Liver (tissue), 9 donors: Measurements from ENCODE around the gene CDKL1. TPM values are rescaled to one million over a fixed set of nuclear protein-coding genes. Genes with fewer than 3 reads are reported as not detected.

Experiments used
- DNase-seq: peaks from one replicate; pipeline ENCODE4 v3.0.0-alpha.2; 2017; ENCODE audit warnings: low spot score
- H3K27ac ChIP-seq, 2 donors: one replicate each; pipeline ENCODE4 v1.7.0; 2013; ENCODE audit warnings: inconsistent platforms in 2 of 2, low read length in 2 of 2, control low read depth in 1 of 2, low read depth in 1 of 2, mild to moderate bottlenecking in 1 of 2
- H3K27me3 ChIP-seq, 4 donors: one replicate each; pipeline versions ENCODE4 v1.6.1 to v1.7.0; 2013; ENCODE audit warnings: low read length in 3 of 4, inconsistent platforms in 1 of 4, mild to moderate bottlenecking in 1 of 4, moderate library complexity in 1 of 4; ENCODE audit not compliant: control insufficient read depth in 4 of 4, insufficient read depth in 4 of 4
- H3K36me3 ChIP-seq, 4 donors: one replicate each; pipeline versions ENCODE4 v1.6.1 to v1.7.0; 2013; ENCODE audit warnings: low read length in 3 of 4, mild to moderate bottlenecking in 3 of 4, low read depth in 1 of 4, moderate library complexity in 1 of 4; ENCODE audit not compliant: control insufficient read depth in 4 of 4, insufficient read depth in 3 of 4
- H3K4me1 ChIP-seq, 4 donors: one replicate each; pipeline versions ENCODE4 v1.6.1 to v1.7.0; 2013; ENCODE audit warnings: low read length in 3 of 4, mild to moderate bottlenecking in 3 of 4, moderate library complexity in 1 of 4; ENCODE audit not compliant: control insufficient read depth in 4 of 4, insufficient read depth in 4 of 4
- H3K4me3 ChIP-seq, 3 donors: one replicate each; pipeline versions ENCODE4 v1.6.1 to v1.7.0; 2013; ENCODE audit warnings: low read length in 3 of 3, control low read depth in 1 of 3, low read depth in 1 of 3, mild to moderate bottlenecking in 1 of 3
- H3K9ac ChIP-seq, 2 donors: one replicate each; pipeline ENCODE4 v1.7.0; 2013; ENCODE audit warnings: low read length in 2 of 2, mild to moderate bottlenecking in 2 of 2, moderate library complexity in 2 of 2, control low read depth in 1 of 2, low read depth in 1 of 2
- H3K9me3 ChIP-seq, 4 donors: one replicate each; pipeline versions ENCODE4 v1.6.1 to v1.7.0; 2013; ENCODE audit warnings: low read length in 3 of 4; ENCODE audit not compliant: control insufficient read depth in 4 of 4
- ATF3 ChIP-seq: IDR thresholded peaks from 2 replicates; pipeline ENCODE4 v1.6.1; 2016; ENCODE audit warnings: antibody characterized with exemption
- FOXA1 ChIP-seq: IDR thresholded peaks from 2 replicates; pipeline ENCODE4 v1.6.1; 2016; ENCODE audit warnings: antibody characterized with exemption
- GABPA ChIP-seq, 2 donors: IDR thresholded peaks in 1 of 2; conservative IDR thresholded peaks in 1 of 2; 2 replicates each; pipeline ENCODE4 v1.6.1; 2016; ENCODE audit warnings: antibody characterized with exemption in 2 of 2, mild to moderate bottlenecking in 1 of 2, moderate library complexity in 1 of 2
- HNF4A ChIP-seq, 2 donors: conservative IDR thresholded peaks; 2 replicates each; pipeline ENCODE4 v1.6.1; 2016; ENCODE audit warnings: antibody characterized with exemption in 2 of 2, mild to moderate bottlenecking in 2 of 2
- HNF4G ChIP-seq: IDR thresholded peaks from 2 replicates; pipeline ENCODE4 v1.6.1; 2016; ENCODE audit warnings: antibody characterized with exemption
- MAX ChIP-seq: IDR thresholded peaks from 2 replicates; pipeline ENCODE4 v1.6.1; 2016; ENCODE audit warnings: antibody characterized with exemption
- NR2F2 ChIP-seq: IDR thresholded peaks from 2 replicates; pipeline ENCODE4 v1.6.1; 2016; ENCODE audit warnings: antibody characterized with exemption
- RAD21 ChIP-seq, 2 donors: IDR thresholded peaks; 2 replicates each; pipeline ENCODE4 v1.6.1; 2016; ENCODE audit warnings: antibody characterized with exemption in 2 of 2, mild to moderate bottlenecking in 2 of 2
- REST ChIP-seq: IDR thresholded peaks from 2 replicates; pipeline ENCODE4 v1.6.1; 2016; ENCODE audit warnings: antibody characterized with exemption, mild to moderate bottlenecking
- RXRA ChIP-seq, 2 donors: IDR thresholded peaks; 2 replicates each; pipeline ENCODE4 v1.6.1; 2017 to 2018; ENCODE audit warnings: antibody characterized with exemption in 2 of 2, mild to moderate bottlenecking in 1 of 2
- TAF1 ChIP-seq: conservative IDR thresholded peaks from 2 replicates; pipeline ENCODE4 v1.6.1; 2016; ENCODE audit warnings: antibody characterized with exemption, mild to moderate bottlenecking
- YY1 ChIP-seq: IDR thresholded peaks from 2 replicates; pipeline ENCODE4 v1.6.1; 2016; ENCODE audit warnings: antibody characterized with exemption, mild to moderate bottlenecking
- WGBS: extraction: QIAGEN DNeasy Blood & Tissue Kit; methylation state at CpG from one replicate; pipeline ENCODE4 v1.1.7; 2013; 5-methylcytosine and 5-hydroxymethylcytosine counted together
- polyA plus RNA-seq, 2 donors: library from polyadenylated mRNA; stranded (reverse) in 1 of 2; unstranded in 1 of 2; fragments of 200-250 nt in 1 of 2; fragments of >200 nt in 1 of 2; fragmentation: Nextera tagmentation in 1 of 2; extraction: Ambion mirVana in 1 of 2; gene quantifications; one replicate each; pipeline versions ENCODE4 v1.2.1 to v1.2.3, GENCODE V29; 2013 to 2015
- total RNA-seq, 2 donors: library from RNA; depleted of rRNA; stranded (reverse); fragments of >200 nt; gene quantifications; one replicate each; pipeline ENCODE4 v1.2.3, GENCODE V29; 2014
- TF ChIP-seq, protein P1 (sequence below): IDR thresholded peaks from 2 replicates; pipeline ENCODE4 v1.6.1; 2016; ENCODE audit warnings: antibody characterized with exemption
- TF ChIP-seq, protein P2 (sequence below): fragments of 150-350 bp; IDR thresholded peaks from 2 replicates; pipeline ENCODE4 v1.5.1; 2017; ENCODE audit warnings: improper control_type of control experiment, low read depth, low read length; ENCODE audit not compliant: missing input control
- donor health status: healthy.
- donor health status: healthy.
- donor health status: healthy.
- donor health status: healthy.
- donor health status: healthy.

Gene CDKL1
- total and polyA plus RNA-seq, 4 donors = 1.1 to 6.8 (median 2.1) TPM

DNA sequence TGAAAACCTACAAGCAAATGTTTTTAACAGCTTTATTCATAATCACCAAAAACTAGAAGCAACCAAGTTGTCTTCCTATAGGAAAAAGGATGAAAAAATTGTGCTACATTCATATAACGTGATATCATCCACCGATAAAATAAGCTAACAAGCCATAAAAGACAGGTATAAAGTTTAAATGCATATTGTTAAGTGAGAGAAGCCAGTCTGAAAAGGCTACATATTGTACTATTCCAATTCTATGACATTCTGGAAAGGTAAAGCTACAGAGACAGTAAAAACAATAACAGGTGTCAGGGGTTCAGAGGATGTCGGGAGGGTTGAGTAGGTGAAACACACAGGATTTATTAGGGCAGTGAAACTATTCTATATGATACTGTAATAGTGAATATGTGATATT, 22.7 kb downstream of the CDKL1 start:
- no peaks in the 10 kb centered on the region for H3K9me3 ChIP-seq
- no peaks in the 10 kb centered on the region for H3K4me1 ChIP-seq
- H3K36me3 ChIP-seq = no peaks in the 10 kb centered on the region
- no peak for TF ChIP-seq GABPA (IDR thresholded peaks at IDR 0.05 in 1 of 2, conservative IDR thresholded peaks at IDR 0.05 in 1 of 2)
- no peak for TF ChIP-seq RAD21 (IDR thresholded peaks at IDR 0.05)
- no peak for TF ChIP-seq REST
- no peak for TF ChIP-seq NR2F2
- no peak for TF ChIP-seq TAF1
- TF ChIP-seq HNF4G = no peak
- no peak for TF ChIP-seq YY1
- TF ChIP-seq, protein P1, sequence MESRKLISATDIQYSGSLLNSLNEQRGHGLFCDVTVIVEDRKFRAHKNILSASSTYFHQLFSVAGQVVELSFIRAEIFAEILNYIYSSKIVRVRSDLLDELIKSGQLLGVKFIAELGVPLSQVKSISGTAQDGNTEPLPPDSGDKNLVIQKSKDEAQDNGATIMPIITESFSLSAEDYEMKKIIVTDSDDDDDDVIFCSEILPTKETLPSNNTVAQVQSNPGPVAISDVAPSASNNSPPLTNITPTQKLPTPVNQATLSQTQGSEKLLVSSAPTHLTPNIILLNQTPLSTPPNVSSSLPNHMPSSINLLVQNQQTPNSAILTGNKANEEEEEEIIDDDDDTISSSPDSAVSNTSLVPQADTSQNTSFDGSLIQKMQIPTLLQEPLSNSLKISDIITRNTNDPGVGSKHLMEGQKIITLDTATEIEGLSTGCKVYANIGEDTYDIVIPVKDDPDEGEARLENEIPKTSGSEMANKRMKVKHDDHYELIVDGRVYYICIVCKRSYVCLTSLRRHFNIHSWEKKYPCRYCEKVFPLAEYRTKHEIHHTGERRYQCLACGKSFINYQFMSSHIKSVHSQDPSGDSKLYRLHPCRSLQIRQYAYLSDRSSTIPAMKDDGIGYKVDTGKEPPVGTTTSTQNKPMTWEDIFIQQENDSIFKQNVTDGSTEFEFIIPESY = no peak
- TF ChIP-seq MAX = no peak
- TF ChIP-seq RXRA (IDR thresholded peaks at IDR 0.05) = no peak
- no peak for TF ChIP-seq FOXA1
- no peak for TF ChIP-seq HNF4A (conservative IDR thresholded peaks at IDR 0.05)
- TF ChIP-seq, protein P2, sequence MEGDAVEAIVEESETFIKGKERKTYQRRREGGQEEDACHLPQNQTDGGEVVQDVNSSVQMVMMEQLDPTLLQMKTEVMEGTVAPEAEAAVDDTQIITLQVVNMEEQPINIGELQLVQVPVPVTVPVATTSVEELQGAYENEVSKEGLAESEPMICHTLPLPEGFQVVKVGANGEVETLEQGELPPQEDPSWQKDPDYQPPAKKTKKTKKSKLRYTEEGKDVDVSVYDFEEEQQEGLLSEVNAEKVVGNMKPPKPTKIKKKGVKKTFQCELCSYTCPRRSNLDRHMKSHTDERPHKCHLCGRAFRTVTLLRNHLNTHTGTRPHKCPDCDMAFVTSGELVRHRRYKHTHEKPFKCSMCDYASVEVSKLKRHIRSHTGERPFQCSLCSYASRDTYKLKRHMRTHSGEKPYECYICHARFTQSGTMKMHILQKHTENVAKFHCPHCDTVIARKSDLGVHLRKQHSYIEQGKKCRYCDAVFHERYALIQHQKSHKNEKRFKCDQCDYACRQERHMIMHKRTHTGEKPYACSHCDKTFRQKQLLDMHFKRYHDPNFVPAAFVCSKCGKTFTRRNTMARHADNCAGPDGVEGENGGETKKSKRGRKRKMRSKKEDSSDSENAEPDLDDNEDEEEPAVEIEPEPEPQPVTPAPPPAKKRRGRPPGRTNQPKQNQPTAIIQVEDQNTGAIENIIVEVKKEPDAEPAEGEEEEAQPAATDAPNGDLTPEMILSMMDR = no peak
- TF ChIP-seq ATF3 = no peak
- H3K4me3 ChIP-seq = no peak overlapping the region
- no peak overlapping the region for H3K9ac ChIP-seq
- H3K27ac ChIP-seq = no peak overlapping the region
- WGBS = 75% methylated on average over 3 of the region's 3 CpGs
- no peaks in the 10 kb centered on the region for H3K27me3 ChIP-seq
- DNase-seq = no peak

DNA sequence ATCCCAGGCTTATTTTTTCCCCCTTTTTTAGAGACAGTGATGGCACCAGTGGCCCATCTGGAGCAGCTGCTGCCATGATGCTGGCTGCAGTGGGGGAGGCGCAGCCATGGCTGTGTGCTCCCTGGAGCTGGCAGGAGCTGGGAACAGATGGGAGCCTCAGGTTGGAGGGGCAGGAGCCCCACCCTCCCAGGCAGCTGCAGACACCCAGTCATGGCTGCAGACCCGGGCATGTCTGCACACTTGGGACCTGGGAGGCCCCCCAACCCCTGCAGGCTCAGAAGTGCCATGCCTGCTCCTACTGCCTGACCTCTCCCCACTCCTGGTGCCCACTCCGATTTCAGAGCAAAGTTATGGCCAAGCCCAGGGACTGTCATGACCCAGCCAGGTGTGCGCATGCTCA, 25.1 kb downstream of the CDKL1 start:
- no peak overlapping the region for H3K9ac ChIP-seq
- H3K36me3 ChIP-seq = no peaks in the 10 kb centered on the region
- WGBS = 92% methylated on average over 4 of the region's 4 CpGs
- H3K4me3 ChIP-seq = no peak overlapping the region
- no peak for TF ChIP-seq HNF4G
- no peak for TF ChIP-seq HNF4A (conservative IDR thresholded peaks at IDR 0.05)
- no peak for TF ChIP-seq ATF3
- TF ChIP-seq YY1 = no peak
- no peak overlapping the region for H3K27ac ChIP-seq
- H3K27me3 ChIP-seq = no peaks in the 10 kb centered on the region
- no peaks in the 10 kb centered on the region for H3K9me3 ChIP-seq
- DNase-seq = no peak
- H3K4me1 ChIP-seq = peaks cover 0 to 5% (median 0%) of the 10 kb centered on the region in 4 donors
